ENCODE data around the gene ELAPOR1.
A peak's percentile ranks its signal among the peaks of the same experiment; 100 is the strongest.

Gene ELAPOR1

DNA sequence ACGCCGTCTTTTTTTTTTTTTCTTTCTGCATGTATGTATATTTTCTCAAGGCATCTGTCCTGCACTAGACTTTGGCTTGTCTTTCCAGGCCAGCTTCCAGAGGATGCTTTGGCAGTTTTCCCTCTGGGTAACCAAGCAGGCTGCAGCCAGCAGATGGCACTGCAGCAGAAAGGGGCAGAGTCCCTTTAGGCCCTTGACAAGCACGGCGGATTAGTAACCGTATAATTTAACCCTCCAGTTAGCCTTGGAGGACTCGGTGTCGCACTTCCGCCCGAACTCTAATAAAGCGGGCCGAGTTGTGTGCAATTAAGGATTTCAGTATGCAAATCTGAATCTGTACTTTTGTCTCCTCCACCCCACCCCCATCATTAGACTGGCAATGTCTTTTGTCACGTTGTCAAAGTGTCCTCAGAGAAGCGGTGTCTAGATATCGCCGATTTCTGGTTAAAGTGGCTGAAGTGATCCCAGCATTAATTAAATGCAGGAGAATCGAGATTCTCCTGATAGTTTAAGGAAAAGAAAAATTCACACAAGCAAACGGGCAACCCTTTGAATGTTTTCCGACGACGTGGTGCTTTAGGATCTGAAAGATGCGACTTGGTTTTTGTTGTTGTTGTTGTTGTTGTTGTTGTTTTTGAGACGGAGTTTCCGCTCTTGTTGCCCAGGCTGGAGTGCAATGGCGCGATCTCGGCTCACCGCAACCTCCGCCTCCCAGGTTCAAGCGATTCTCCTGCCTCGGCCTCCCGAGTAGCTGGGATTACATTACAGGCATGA lies 24.5 kb upstream of the ELAPOR1 start:
- Mint-ChIP-seq H3K4me3 (peak overlapping the region; percentile 86), H3K27ac (peak overlapping the region; percentile 97), H3K9me3 (no peaks in the 10 kb centered on the region), H3K27me3 (no peaks in the 10 kb centered on the region), H3K36me3 (ENCODE audit: low read depth) (peaks cover 46% of the 10 kb centered on the region), H3K4me1 (ENCODE audit: low read depth) (peaks cover 29% of the 10 kb centered on the region)
- DNase-seq: peak; percentile 63

DNA sequence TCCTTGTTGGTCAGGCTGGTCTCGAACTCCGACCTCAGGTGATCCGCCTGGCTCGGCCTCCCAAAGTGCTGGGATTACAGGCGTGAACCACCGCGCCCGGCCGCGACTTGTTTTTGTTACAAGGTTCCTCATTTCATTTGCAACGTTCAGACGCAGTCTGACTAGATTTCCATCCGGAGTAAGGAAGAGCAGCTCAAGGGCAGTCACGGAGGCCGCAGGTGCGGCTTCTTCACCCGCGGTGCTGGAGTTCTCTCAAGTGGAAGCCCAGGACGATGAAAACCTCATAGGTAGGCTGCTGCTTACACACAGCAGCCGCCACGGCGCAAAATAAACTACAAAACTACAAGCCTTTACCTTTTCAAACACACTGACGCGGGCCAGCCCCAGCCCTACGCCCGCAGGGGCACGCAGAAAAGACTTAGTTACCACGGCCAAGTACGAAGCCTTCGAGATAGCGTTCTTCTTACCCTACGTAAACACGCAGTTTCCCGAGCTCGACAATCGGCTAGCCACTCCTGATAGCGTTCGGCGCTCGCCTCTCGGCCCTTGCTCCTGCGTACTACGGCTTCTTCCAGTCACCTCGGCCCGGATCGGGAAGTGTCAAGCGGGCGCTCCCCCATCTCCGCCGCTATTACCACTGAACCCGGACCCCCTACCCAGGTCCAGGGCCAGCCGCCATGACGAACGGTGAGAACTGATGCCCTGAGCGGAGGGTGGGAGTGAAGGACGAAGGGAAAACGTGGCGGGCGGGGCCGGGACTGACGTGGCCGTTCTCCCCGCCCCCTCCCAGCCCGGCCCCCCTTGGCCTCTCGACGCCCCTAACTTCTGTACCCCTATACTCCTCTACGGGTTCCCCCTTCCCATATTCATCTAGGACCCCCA lies 23.5 kb upstream of the ELAPOR1 start, which contains the start of gene TMEM167B:
Gene TMEM167B, plus strand, starts transcription at position 569 of the 882 bp plus-strand sequence. Its CDS starts 109 bp downstream, at position 678.
- peak within 1 kb of the TSS; percentile 97 for H3K27ac Mint-ChIP-seq

DNA sequence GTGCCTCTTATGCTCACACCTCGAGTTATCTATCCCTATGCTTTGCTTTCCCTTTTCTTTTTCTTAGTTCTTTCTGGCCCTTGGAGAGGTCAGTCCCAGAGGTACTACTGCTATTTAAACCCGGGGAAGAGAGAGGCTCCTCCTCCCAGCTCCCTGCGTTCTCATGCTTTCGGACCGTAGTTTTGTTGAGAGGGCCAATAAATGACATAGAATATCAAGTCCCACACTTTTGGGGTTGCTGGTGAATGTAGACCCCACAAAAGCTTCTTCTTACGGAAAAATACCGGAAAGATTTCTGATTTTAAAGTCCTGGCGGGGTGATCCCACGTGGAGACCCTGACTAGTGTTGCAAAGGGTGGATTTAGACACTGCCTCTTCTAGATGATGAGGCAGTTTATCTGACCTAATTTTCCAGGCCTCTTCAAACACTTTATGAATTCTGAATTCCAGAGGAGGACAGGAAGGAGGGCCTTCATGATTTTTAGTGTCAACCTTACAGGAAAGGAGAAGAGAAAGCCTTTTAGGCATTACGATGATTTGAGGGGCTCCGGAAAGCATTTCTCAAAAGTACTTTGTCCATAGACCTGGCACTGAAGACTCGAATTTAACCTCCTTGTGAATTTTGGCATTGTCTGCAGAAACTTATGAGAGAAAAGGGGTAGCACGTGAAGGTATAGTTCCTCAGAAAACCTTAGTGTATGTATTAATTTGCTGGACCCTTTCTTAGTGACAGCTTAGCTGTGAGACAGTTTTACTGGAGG lies 22.7 kb upstream of the ELAPOR1 start:
- no peaks in the 10 kb centered on the region for H3K9me3 Mint-ChIP-seq
- peaks cover 63% of the 10 kb centered on the region for H3K36me3 Mint-ChIP-seq (ENCODE audit: low read depth)
- H3K27ac Mint-ChIP-seq: peak overlapping the region; percentile 97
- peaks cover 38% of the 10 kb centered on the region for H3K4me1 Mint-ChIP-seq (ENCODE audit: low read depth)
- no peaks in the 10 kb centered on the region for H3K27me3 Mint-ChIP-seq
- DNase-seq: no peak
- peak overlapping the region; percentile 86 for H3K4me3 Mint-ChIP-seq

More for the DNA sequence above, 23.5 kb upstream of the ELAPOR1 start, which contains the start of gene TMEM167B:
- Mint-ChIP-seq H3K4me3 (peak within 1 kb of the TSS; percentile 86), H3K36me3 (ENCODE audit: low read depth) (peaks cover 55% of the 10 kb centered on the region), H3K4me1 (ENCODE audit: low read depth) (peaks cover 36% of the 10 kb centered on the region), H3K9me3 (no peaks in the 10 kb centered on the region), H3K27me3 (no peaks in the 10 kb centered on the region)
- DNase-seq: peak; percentile 89

DNA sequence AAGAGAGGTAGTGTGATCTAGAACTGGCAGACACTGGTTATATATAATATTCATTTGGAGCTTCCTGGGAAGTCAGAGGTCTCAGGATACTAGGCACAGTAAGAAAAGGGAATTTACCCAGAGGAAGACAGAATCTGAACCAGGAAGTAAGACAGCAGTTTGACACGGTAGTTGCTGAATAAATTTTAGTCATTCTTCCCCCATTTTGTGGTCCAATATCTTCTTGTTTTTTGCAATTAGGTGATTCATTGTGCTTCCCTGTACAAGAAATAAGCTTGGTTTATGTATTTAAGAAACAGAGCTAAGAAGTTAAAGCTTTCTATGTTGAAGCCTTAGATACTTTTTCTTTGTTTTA lies 22.1 kb upstream of the ELAPOR1 start:
- no peak for DNase-seq
- H3K36me3 Mint-ChIP-seq (ENCODE audit: low read depth): peaks cover 69% of the 10 kb centered on the region
- H3K4me1 Mint-ChIP-seq (ENCODE audit: low read depth): peaks cover 38% of the 10 kb centered on the region
- H3K4me3 Mint-ChIP-seq: peak overlapping the region; percentile 86
- no peaks in the 10 kb centered on the region for H3K9me3 Mint-ChIP-seq
- H3K27me3 Mint-ChIP-seq: no peaks in the 10 kb centered on the region
- H3K27ac Mint-ChIP-seq: peak overlapping the region; percentile 97

DNA sequence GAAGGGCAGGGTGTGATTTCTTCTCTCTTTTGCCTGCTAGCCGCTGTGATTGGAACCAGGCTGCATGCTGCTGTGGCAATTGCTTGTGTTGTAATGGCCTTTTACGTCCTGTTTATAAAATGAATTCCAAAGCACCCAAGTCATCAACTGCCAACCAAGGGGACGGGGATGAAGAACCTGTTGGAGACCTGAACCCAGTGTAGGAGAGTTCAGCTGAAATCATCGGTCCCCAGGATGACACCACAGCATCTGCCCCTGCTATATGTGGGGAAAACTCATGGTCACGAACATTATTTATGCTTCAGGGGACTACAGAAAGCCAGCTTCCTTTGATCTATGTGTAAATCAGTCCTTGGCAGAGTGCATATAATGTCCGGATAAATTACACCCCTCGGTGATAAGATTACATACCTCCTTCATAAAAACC lies 19.5 kb upstream of the ELAPOR1 start:
- Mint-ChIP-seq H3K9me3 (no peaks in the 10 kb centered on the region), H3K27me3 (no peaks in the 10 kb centered on the region), H3K27ac (peak overlapping the region; percentile 79), H3K4me1 (ENCODE audit: low read depth) (peaks cover 40% of the 10 kb centered on the region), H3K4me3 (no peak overlapping the region), H3K36me3 (ENCODE audit: low read depth) (peaks cover 70% of the 10 kb centered on the region)
- no peak for DNase-seq

DNA sequence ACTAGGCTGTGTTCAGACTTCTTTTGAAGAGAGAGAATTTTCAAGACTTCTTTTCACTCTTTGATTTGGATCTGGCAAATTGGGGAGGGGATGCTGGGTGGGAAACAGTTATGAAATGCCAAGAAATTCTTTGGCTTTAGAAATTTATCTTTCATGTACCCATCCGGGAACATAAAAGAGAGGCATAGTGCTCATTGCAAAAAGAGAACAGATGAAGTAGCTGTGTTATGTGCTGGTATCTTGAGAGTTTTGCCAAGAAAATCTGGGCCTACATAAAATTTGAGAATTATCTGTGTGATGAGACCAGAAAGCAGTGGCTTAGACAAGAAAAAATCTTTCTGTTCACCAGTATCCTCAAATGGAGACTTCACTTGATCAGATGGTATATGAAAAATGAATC lies 19.0 kb upstream of the ELAPOR1 start:
- Mint-ChIP-seq H3K27me3 (no peaks in the 10 kb centered on the region), H3K9me3 (no peaks in the 10 kb centered on the region), H3K4me1 (ENCODE audit: low read depth) (peaks cover 38% of the 10 kb centered on the region), H3K4me3 (no peak overlapping the region), H3K27ac (peak overlapping the region; percentile 79), H3K36me3 (ENCODE audit: low read depth) (peaks cover 68% of the 10 kb centered on the region)
- DNase-seq: no peak

DNA sequence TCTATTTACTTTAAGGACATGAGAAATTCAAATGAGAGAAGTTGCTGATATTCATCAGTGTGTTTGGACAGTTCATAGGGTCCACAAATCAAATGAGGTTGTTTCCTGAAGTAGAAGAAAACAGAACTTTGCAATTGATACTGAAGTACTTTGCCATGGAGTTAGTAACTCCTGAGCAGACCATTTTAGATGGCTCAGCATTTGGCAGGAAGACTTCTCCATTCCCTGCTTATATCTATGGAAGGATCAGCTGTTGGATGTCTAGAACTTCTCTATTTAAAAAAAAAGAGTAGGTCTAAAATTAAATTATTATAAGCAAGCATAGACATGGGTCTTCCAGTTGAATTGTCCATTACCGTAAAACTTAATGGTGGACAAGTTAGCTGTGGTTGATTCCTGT lies 18.3 kb upstream of the ELAPOR1 start:
- Mint-ChIP-seq H3K9me3 (no peaks in the 10 kb centered on the region), H3K4me1 (ENCODE audit: low read depth) (peaks cover 36% of the 10 kb centered on the region), H3K27ac (no peak overlapping the region), H3K36me3 (ENCODE audit: low read depth) (peaks cover 66% of the 10 kb centered on the region), H3K27me3 (no peaks in the 10 kb centered on the region), H3K4me3 (no peak overlapping the region)
- no peak for DNase-seq

DNA sequence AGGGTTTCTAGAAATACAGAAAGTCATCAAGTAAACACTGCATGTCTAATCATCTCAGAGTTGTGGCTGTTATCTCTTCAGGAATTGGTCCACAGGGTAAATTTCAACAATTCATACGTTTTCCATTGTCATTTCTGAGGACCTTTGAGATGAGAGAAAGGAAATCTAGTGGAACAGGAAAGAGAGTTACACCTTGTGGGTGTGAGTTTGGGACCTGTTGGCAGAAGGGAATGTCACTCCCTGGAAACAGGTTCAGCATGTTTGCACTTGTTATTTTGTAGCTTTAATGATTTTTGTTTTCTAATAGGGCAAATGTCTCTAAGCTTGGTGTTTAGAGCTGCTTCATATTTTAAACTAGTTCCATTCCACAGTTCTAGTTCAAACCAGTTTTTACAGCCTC lies 17.8 kb upstream of the ELAPOR1 start:
- H3K27ac Mint-ChIP-seq: peak overlapping the region; percentile 29
- DNase-seq: no peak
- peaks cover 36% of the 10 kb centered on the region for H3K4me1 Mint-ChIP-seq (ENCODE audit: low read depth)
- no peak overlapping the region for H3K4me3 Mint-ChIP-seq
- H3K9me3 Mint-ChIP-seq: no peaks in the 10 kb centered on the region
- H3K36me3 Mint-ChIP-seq (ENCODE audit: low read depth): peaks cover 68% of the 10 kb centered on the region
- no peaks in the 10 kb centered on the region for H3K27me3 Mint-ChIP-seq

DNA sequence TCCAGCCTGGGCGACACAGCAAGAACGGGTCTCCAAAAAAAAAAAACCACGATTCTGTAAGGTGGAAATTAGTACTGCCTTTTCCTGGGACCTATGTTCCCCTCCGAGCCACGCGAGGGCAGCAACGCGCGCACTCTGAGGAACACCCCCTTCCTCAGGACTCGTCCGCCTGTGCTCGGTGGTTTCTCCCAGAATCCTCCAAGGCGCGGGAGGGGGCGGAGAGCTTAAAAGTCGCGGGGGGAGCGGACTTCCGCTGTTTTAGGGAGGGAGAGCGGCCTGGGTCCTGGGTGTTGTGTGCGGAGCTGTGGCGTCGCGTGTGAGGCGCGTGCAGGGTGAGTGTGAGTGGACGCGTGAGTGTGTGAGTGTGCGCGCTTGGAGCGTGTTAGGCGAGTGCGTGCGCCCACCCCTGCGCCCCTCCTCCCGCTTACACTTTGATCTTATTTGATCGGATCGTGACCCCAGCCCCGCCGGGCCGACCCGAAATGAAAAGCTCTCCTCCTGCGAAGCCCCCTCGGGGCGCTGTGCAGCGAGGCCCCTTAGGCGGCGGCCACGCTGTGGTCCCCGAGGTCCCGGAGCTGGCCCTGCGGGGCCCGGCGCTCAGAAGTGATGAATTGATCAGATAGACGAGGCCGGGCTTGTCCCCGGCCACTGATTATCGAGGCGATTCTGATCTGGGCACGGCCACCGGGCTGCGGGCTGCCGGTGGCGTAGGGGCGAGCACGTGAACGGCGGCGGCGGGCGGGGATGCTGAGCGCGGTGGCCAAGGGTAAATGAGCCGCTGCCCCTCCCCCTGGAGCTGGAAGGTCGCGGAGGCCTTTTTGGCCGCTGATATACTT lies 13.8 kb upstream of the ELAPOR1 start:
- Mint-ChIP-seq H3K27ac (peak overlapping the region; percentile 96), H3K9me3 (no peaks in the 10 kb centered on the region), H3K4me1 (ENCODE audit: low read depth) (peaks cover 21% of the 10 kb centered on the region), H3K27me3 (no peaks in the 10 kb centered on the region), H3K4me3 (peak overlapping the region; percentile 95), H3K36me3 (ENCODE audit: low read depth) (peaks cover 63% of the 10 kb centered on the region)
- DNase-seq: peak; percentile 97

DNA sequence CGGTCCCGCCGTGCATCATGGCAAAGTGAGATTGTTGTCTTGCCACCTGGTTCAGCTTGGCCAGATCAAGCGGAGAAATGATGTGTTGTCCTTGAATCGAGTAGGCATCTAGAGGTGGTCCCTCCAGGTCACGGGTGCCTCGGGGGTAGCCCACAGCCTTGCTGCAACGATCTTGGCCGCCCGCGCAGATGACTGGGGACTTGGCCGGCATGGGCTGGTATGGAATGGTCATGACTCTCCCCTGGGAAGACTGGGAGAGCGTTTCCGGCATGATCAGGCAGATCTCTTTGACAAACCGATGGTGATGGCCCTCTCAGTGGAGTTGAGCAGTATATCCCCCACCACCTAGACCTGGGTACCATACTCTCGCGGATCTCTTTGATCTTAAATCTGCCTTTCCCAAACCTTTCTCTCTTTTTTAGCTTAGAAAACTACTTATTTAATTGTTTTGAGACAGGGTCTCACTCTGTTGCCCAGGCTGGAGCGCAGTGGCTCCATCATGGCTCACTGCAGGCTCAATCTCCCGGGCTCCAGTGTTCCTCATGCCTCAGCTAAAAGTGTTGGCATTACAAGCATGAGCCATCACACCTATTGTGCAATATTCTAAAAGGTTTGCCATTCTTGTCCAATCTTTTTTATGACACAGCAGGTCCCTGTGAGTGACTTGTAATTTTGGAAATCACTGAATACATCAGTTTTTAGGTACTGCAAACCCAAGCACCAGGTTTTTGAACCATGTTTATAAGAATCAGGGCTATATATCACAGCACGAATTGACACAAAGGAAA lies 9.4 kb upstream of the ELAPOR1 start:
- Mint-ChIP-seq H3K9me3 (no peaks in the 10 kb centered on the region), H3K27ac (no peak overlapping the region), H3K4me3 (no peak overlapping the region), H3K4me1 (ENCODE audit: low read depth) (peaks cover 17% of the 10 kb centered on the region), H3K36me3 (ENCODE audit: low read depth) (peaks cover 45% of the 10 kb centered on the region), H3K27me3 (no peaks in the 10 kb centered on the region)
- no peak for DNase-seq

DNA sequence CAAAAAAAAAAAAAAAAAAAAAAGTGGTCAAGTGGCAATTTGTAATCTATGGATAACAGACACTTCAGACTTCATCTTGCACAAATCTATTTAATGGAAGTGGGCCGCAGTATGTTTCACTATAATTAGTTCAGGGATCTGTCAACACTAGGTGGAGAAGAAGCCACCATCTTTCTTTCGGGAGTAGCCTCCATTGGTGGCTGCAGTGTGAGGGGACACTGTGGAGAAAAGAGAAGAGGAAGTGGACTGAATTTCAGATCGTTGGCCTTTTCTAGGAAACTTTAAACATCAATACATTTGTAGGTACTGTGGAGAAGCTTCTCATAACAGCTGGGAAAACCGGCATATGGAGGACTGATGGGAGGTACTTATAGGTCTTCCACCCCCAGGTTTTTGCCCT lies 8.0 kb upstream of the ELAPOR1 start:
- H3K9me3 Mint-ChIP-seq: no peaks in the 10 kb centered on the region
- H3K36me3 Mint-ChIP-seq (ENCODE audit: low read depth): peaks cover 36% of the 10 kb centered on the region
- no peaks in the 10 kb centered on the region for H3K27me3 Mint-ChIP-seq
- no peak overlapping the region for H3K4me3 Mint-ChIP-seq
- H3K4me1 Mint-ChIP-seq (ENCODE audit: low read depth): peaks cover 21% of the 10 kb centered on the region
- DNase-seq: no peak
- no peak overlapping the region for H3K27ac Mint-ChIP-seq

DNA sequence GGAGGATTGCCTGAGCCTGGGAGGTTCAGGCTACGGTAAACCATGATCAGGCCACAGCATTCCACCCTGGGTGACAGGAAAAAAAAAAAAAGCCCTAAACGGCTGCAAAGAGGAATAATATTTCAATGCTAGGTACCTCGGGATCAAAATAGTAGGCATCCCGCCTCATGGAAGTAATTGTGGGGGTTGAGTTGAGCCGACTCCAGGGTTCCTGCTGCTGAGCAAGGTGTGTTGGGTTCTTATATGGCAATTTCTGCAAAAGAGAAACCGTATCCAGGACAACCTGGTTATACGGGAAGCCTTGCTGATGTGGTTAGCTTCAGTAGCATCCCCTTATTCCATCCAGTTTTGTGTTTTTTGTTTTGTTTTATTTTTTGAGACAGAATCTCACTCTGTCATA lies 6.1 kb upstream of the ELAPOR1 start:
- H3K4me1 Mint-ChIP-seq (ENCODE audit: low read depth): peaks cover 23% of the 10 kb centered on the region
- H3K9me3 Mint-ChIP-seq: no peaks in the 10 kb centered on the region
- H3K27me3 Mint-ChIP-seq: no peaks in the 10 kb centered on the region
- DNase-seq: no peak
- H3K4me3 Mint-ChIP-seq: no peak overlapping the region
- peaks cover 17% of the 10 kb centered on the region for H3K36me3 Mint-ChIP-seq (ENCODE audit: low read depth)
- no peak overlapping the region for H3K27ac Mint-ChIP-seq

DNA sequence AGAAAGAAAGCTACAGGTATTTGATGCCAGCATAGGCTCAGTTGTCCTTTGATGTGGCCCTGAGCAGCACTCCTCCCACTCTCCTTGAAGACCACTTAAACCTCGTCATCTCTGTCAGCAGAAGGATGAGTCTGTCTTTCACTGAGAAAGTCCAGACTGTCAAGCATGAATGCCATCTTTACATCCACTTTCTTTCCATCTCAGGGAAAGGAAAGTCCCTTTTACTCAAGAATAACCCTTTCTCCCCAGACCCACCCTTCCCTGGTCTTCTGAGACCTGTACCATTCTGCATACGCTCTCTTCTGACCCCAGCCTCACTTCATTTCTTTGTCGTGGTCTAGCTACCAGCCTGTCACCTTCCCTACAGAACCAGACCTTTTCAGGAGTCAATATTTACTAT lies 4.0 kb upstream of the ELAPOR1 start:
- Mint-ChIP-seq H3K27ac (no peak overlapping the region), H3K4me3 (no peak overlapping the region)

More for the DNA sequence above, 4.0 kb upstream of the ELAPOR1 start:
- no peak for DNase-seq
- peaks cover 2% of the 10 kb centered on the region for H3K27me3 Mint-ChIP-seq
- H3K4me1 Mint-ChIP-seq (ENCODE audit: low read depth): peaks cover 35% of the 10 kb centered on the region
- H3K36me3 Mint-ChIP-seq (ENCODE audit: low read depth): peaks cover under 1% of the 10 kb centered on the region
- no peaks in the 10 kb centered on the region for H3K9me3 Mint-ChIP-seq

Data from activated T-cell treated with anti-CD3 and anti-CD28 coated beads, Interleukin-2, amount 50 U/mL, for 24 hours (primary cell).